Heart left ventricle (tissue), 13 donors: Measurements from ENCODE around the gene KCND3.

Experiments
- CTCF ChIP-seq, 12 donors: fragments of 200-600 bp; sonication (generic) in 4 of 12; IDR thresholded peaks; one replicate each; pipeline versions ENCODE4 v1.5.0 to v1.8.0; 2018 to 2022; ENCODE audit warnings: antibody characterized with exemption in 12 of 12, mild to moderate bottlenecking in 5 of 12
- POLR2A ChIP-seq, 2 donors: fragments of 450-650 bp; IDR thresholded peaks; one replicate each; pipeline ENCODE4 v1.6.1; 2017; ENCODE audit warnings: antibody characterized with exemption in 2 of 2, mild to moderate bottlenecking in 2 of 2, moderate library complexity in 2 of 2
- donor health status: ischemic (EF 13 %, LVEDD 7.1; RV severe dilation, severe dysfunction).
- donor health status: DM: no; HTN: yes; CAD: no.
- donor health status: DM: no; HTN: no; CAD: no.
- donor health status: ischemic (EF 25% LVEDD 6.9; RV normal size, moderate dysfunction).
- donor health status: ischemic (EF 25% LVEDD 5.7; RV mildly dilated, moderate dysfunction).
- donor health status: ischemic (EF 35%, LVEDD 5.7; RV mildly dilated, moderate dysfunction).
- donor health status: nonischemic (EF 11% LVEDD 7.7; RV severe dilation, severe dysfunction).
- donor health status: DM: yes; HTN: yes; CAD: no.
- donor health status: PGD.
- donor health status: ischemic (EF 29% LVEDD 5.4; RV normal size, mild dysfunction).
- donor health status: nonischemic (EF 23%, LVEDD 6.1; RV moderate dilation, normal function).

GRCh38 chr1:112006416-112007025 lies 17.1 kb upstream of the KCND3 start:
- TF ChIP-seq CTCF (IDR thresholded peaks at IDR 0.05) (no peak), POLR2A (IDR thresholded peaks at IDR 0.05) (no peak)
